HG02642 (cell line): ENCODE data around the gene RAD1.

ENCODE experiments used
- ATAC-seq: cut with Tn5 transposase; IDR thresholded peaks from one replicate; pipeline ENCODE4 v1.9.1; 2021; ENCODE audit warnings: mild to moderate bottlenecking; ENCODE audit not compliant: unreplicated experiment, poor library complexity

Gene RAD1

DNA sequence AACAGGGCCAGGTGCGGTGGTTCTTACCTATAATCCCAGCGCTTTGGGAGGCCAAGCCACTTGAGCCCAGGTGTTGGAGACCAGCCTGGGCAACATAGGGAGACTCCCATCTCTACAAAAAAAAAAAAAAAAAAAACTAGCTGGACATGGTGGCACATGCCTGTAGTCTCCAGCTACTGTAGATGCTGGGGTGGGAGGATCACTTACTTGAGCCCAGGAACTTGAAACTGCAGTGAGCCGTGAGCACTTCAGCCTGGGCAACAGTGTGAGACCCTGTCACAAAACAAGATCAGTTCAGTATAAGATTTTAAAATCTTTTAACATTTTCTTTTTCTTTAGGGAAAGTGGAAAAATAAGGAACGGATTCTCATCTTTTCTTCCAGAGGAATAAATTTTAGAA, 2.7 kb upstream of the RAD1 start:
- no peak for ATAC-seq

DNA sequence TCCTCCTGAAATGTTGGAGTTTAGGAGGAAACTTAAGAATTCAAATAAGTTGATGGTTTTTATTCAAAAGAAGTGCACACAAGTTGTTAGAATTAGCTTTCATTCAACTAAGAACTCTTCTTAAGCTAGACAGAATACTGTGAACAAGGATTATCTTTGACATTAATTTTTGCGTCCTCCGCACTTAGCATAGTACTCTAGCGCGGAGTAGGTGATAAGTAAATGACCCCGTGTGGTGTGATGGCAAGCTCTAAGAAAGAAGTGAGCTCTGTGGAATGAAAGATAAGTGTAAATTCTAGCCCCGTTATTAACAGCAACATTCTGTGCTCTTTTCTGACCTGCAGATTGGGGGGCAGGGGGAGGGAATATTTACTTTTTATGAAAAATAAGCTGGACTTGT, 1.2 kb upstream of the RAD1 start:
- no peak for ATAC-seq

DNA sequence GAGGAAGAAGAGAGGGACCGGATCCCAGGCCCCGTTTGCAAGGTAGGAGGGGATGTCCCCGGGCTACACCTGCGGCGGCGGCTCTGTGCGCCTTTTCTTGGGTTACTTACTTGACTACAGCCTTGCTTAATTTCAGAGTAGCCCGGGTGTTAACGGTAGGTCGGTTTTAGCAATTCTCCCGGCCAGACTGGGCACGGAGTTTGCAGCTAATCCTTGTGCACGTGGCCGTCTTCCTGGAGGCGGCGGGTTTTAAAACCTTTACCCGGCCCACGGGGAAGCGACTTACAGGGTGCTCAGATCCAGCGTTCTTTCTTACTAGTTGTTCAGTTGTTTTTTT, 520 bp upstream of the RAD1 start:
- peak; percentile 21 for ATAC-seq

DNA sequence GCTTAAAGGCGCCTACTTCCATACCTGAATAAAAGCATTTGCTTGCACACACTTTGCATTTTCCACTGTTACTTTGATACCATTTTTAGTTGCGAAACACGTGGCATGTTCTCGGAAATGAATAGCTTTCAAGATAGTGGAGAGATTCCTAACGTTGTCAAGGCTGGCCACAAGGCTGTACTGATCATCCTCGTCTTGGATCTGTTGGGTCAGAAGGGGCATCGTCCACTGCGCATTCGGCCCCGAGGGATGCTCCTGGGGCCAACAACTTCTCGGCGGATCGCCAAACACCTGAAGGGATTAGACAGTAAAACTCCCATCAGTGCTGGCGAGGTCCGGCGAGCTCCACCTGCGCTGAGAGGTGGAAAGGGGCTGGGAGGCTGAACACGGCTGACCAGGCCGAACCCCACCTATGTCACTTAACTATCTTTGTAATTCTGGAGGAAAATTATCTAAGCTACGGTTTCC, 599 bp downstream of the RAD1 start:
- ATAC-seq, result peak; percentile 13

DNA sequence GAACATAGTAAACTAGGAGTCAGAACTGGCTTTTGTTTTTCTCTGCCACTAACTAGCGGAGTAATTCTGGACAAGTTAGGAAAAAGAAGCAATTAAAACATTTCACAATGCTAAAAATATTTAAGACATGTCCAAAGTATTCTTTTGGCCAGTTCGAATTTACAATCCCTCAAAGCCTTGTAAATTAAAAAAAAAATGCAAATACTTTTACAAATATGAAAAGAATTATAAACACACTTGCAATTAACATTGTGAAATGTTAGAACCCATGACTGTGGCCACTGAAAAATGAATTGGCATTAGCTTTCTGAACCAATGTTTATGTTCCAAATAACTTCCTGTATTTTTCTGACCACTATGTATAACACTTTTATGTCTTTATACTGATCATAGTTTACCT, 2.2 kb downstream of the RAD1 start:
- ATAC-seq, result no peak

DNA sequence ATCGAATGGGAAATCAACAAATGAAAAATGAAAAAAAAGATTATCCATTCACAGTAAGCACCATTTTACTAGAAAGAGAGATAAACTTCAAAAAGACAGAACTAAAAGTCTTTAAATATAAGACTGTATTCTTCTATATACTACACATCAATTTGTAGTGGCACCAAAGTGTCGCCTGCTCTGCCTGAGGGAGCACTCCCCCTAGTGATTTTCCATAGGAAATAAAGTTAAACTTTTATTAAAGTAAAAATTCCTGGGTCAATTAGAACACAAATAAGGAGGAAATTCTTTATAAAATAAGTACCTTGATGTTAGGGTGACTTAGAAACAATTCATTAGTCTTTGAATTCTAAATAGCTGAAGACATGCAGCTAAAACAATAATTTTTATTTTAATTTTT, 9.7 kb downstream of the RAD1 start:
- no peak for ATAC-seq

DNA sequence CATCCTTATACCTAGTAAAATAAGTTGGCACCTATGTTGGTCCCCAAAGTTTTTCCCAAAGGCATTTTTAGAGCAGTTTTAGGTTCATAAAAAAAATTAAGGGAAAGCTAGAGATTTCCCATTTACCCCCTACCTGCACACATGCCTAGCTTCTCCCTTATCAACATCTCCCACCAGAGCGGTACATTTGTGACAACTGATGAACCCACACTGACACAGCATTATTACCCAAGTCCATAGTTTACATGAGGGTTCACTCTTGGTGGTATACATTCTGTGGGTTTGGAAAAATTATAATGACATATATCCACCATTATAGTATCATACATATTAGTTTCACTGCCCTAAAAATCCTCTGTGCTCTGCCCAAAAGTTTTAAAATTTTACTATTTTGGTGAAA, 12.0 kb downstream of the RAD1 start:
- no peak for ATAC-seq

DNA sequence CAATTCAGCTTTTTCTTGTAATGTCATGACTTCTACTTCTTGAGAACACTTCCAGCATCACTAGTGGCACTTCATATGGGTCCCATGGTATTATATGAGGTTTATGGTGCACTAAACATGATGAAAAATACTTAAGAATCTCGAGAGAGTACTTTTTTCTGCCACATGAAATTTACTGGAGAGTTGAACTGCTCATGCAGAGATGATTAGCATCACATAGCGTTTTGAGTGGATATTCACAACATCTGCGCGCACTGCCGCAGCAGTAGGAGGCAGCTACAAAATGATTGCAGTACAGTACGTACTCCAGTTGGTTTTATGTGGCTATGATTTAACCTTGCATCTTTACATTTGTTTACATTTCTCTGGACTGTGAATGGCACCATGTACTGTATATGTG, 14.7 kb downstream of the RAD1 start:
- no peak for ATAC-seq

DNA sequence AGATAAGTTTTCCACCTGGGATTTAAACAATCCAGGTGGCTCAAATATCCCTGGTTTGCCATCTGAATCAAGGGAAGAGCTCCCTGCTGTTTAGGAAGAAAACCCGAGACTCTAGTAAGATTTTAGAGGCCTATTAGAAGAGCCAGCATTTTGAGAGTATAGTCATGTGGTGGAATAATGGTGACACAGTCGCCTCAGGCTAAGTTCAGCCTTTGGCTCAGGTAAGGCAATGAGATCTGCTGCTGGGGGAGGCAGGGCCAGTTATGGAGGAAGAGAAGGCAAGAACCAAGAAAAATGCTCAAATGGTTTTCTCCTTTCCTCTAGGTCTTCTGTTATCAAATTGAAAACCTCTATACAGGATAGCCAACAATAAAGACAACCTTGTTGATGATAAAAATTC, 16.2 kb downstream of the RAD1 start:
- no peak for ATAC-seq

DNA sequence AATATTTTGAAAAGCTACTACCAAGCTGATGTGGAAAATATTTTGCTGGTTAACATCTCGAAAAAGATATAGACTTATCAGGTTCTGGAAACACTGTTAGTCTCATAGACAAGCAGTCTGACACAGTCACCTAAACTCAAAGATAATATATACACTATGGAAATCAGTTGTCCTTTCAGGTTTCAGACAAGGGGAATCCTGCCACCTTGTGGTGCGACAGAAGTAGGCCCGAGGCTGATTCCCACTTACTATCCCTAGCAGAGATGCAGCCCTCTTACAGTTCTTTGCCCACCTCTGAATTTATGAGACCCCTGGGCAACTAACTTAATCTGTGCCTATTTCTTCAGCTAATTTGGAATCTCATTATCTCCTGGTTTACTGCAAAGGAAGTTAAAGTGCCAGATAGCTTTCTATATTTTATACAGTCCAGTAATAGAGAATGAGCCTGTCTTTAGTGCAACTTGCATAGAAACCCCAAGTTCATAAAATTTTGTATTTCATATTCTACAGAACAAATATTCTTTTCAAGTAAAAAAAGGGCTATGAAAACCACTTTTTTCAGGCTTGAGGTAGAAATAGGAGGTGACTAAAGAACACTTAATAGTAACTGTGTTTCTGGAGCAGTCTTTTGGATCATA, 16.9 kb downstream of the RAD1 start:
- ATAC-seq, result peak; percentile 96

DNA sequence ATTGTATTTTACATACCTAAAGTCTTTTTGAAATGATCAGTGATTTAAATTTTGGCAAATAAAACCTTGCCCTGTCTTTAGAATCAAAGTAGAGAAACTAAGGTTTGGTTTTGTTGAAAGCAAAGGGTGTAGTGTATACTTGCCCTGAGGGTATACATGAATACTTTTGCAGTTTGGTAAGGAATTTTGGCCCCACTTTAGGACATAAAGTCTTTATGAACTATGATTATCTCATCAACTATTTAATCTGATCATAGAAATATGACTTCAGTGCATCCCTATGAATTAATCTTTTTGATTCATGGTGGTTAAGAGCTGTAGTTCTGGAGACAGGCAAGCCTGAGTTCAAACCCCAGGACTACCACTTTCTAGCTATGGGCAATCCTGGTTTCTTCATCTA, 17.7 kb downstream of the RAD1 start:
- no peak for ATAC-seq

DNA sequence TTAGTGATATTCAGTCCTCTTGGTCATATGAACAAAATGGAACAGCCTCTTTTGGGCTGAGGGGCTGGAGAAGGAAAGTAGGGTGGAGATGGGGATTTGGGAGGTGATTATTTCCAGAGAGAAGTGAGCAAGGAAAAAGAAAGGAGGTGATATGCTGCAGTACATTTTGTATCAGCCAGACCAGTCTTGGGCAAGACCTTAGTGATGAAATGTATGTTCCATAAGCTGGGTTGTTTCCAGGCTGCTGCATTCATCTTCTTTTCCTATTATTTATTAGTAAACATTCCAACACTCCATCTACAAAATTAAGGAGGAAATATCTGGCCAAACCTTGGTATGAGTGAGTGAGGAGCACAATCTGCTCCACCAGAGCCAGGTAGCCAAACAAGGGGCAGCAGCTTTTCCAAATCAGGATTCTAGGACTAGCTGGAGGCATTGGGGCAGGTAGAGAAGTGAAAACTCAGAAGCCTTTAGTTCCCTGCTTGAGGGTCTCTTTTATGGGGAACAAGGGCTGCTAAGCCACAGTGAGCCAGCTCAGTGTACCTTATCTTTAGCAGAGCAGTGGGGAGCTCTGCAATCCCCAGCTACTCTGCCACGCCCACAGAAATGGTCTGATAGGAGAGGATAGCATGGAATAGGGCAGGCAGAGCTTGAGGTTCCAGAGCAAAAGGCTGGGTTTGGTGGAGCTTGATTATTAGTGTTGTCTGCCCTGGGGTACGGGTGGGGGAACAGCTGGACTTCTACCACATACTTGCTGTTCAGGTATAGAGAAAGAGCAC, 19.5 kb downstream of the RAD1 start:
- no peak for ATAC-seq

DNA sequence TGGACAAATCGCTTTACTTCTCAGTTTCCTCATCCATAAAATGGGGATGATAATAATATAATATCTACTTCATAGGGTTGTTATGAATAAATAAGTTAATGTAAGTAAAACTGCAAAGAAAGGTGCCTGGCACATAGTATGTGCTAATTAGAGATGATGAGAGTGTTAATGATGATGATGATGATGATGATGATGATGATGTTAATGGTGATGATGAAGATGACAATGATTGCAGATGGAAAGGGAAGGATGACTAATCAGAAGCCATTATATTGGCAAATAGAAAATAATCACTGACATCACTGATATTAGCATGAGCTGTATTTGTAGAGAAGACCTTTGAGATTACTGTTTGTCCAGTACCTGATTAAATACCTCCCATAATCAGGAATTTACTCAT, 20.6 kb downstream of the RAD1 start:
- no peak for ATAC-seq

DNA sequence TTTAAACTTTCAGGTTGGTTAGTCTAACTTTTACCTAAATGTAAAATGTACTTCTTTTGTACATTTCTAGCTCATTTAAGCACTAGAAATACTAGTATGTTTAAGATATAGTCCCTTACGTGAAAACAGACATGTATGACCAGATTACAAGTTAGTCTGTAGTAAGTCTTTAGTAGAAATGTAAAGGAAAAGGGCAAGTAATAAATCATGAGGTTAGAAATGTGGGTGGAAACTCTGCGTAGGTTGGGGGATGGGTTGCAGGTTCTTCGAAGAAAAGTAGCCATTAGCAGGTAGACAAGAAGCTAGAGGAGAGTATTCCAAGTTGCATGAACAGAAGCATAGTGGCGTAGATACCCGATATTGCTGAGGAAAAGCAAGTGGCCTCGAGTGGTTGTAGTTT, 22.9 kb downstream of the RAD1 start:
- ATAC-seq, result no peak

DNA sequence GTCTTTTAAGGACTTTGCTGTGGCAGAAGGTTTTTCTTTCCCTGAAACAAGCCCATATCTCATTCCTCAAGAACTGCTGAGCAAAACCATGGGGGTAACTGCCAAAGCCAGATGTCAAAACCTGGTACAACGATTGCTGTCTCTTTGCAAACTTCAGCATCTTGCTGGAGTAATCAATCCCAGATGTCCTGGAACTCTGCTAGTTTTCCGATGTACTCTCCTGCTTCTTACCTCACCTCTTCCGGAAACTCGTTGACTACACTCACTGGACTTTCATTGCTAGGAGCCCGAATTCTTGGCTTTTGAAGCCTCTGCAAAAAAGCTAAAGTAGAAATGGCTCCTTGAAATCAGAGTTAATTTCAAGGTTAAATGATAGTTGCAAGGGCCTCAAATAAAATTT, 23.3 kb downstream of the RAD1 start:
- ATAC-seq, result no peak

DNA sequence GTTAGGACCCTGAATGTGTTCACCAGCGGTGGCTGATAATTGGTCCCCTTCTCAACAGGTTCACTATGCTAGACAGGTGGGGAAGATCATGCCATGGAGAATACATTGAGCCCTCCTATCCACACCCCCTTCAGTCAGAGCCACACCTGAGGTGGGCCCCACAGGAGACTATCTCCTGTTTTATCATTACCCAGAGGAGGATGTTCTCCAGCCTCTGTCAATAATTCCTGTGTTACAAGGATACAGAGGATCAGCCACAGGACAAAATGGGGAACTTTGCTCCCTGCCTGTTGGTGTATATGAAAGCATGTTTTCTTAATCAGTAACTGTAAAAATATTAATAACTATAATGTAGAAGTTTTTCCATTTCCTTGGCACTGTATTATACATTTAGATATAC, 25.9 kb downstream of the RAD1 start:
- ATAC-seq, result no peak

DNA sequence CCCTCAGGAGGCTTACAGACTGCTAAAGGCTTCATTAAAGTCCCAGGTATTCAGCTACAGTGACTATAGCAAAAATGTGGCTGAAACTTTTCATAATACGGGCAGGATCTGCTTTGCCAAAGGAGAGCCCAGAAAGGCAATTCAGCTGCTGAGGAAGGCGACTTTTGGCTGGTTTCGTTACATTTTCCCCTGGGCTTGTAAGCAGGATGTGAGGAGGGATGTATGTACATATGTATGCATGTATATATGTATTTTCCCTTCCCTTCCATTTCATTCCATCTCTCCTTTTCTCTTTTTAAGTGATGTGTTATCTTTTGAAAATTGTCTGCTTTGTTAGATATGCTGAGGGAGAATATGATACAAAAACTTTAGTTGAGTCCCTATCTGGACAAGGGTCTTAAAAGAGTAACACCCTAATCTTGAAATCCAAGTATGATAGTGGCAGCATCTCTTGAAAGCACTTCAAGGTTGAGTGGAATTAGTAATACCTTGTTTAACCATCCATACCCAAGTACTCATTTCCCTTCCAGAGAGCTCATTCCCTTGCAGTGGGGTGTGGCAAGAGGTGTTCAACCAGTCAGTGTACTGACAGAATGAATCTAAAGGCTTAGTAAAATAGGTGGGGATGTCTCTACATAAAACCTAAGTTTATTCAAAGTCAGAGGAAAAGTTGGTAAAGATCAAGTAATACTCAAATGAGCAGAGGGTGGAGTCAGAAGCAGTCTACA, 28.7 kb downstream of the RAD1 start:
- ATAC-seq, result no peak

DNA sequence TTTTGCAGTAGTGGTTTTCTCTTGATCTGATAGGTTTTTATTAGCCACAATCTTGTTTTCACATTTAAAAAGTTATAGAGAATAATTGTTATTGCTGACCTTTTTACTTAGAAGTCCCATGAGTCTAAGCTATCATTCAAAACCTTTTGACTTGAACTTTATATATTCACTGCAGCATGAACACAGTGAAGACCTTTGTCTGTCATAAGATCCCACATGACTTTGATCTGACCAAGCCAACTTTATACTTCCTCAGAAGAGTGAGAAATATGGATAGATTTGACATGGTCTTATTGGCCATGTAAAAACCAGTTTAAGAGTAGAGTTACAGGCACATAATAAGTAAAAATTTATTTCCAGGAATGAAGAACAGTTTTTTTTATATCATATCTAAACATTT, 34.1 kb downstream of the RAD1 start:
- ATAC-seq, result no peak

DNA sequence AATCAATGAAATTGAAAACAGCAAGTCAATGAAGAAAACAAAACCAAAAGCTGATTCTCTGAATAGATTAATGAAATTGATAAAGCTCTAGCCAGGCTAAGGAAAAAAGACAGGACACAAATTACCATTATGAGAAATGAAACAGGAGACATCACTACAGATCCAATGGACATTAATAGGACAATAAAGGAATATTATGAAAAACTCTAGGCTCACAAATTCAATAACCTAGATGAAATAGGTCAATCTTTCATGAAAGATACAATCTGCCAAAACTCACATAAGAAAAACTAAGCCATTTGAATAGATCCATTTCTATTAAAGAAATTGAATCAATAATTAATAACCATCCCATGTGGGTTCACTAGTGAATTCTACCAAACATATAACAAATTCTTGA, 39.0 kb downstream of the RAD1 start:
- no peak for ATAC-seq

DNA sequence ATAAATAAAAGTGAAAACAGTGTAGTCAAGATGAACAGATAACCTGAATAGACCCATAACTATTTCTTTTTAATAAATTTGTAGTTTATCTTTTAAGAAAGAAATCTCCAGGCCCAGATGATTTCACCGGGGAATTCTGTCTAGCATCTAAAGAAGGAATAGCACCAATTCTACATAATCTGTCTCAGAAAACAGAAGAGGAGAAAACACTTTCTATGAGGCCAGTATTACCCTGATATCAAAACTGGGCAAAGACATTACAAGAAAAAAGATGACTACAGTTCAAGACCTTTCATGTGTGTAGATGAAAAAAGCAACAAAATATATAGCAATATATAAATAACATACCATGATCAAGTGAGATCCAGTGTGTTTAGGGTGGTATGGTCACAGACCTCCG, 44.9 kb downstream of the RAD1 start:
- ATAC-seq, result no peak

DNA sequence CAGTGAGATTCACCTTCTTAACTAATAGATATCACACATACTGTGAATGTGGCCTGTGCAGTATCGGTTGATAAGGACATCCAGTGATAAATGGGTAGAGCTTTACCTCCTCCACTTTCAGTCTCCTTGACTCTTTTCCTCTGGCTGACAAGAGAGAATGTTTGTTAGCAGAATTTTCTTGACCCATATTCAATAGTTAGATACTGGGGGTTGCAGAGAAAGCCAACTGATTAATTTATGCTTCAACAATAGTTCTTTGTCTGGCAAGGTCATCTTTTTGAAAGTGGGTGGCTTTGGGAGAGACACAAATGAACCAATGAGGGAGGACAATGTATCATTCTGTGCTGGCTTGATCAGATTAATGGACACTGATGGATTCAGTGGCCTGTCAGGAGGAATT, 46.0 kb downstream of the RAD1 start:
- no peak for ATAC-seq

DNA sequence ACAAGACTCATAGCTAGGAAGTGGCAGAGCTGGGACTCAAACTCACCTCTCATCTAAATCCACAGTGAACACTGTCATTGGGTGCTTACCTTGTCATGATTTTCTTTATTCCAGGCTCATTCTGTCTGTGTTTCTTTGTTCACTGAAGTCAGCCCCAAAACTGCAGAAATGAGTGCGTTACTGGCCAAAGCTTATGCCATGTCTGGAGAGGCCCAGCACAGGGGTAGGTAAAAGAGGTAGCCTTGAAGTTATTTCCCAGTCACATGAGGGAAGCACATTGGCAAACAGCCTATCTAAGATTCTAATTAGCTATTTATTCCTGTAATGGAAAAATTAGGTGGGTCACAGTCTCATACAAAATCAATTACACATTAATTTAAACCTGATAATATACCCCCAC, 46.5 kb downstream of the RAD1 start:
- ATAC-seq, result no peak
